GM23248 (cell line): ENCODE measurements around the gene COL10A1. TPM values are rescaled to one million over a fixed set of nuclear protein-coding genes. Genes with fewer than 3 reads are reported as not detected.
"Not testable (repeated sequence)": the region's sequence is repeated elsewhere in the genome, so short reads cannot be mapped to it uniquely, and the experiment has no call there.

Experiments used
- DNase-seq: peaks from one replicate; pipeline ENCODE4 v3.0.0-alpha.2; 2015
- H2AFZ ChIP-seq: fragments of 200-600 bp; sonication (generic); 2 replicates; pipeline ENCODE4 v1.6.1; 2016; ENCODE audit warnings: antibody characterized with exemption
- H3F3A ChIP-seq: fragments of 200-600 bp; sonication (generic); 2 replicates; pipeline ENCODE4 v1.6.1; 2016; ENCODE audit warnings: mild to moderate bottlenecking, antibody characterized with exemption, mixed run types; ENCODE audit not compliant: insufficient read depth
- H3K27ac ChIP-seq: fragments of 200-600 bp; sonication (generic); 2 replicates; pipeline ENCODE4 v1.5.1; 2016; ENCODE audit warnings: mild to moderate bottlenecking
- H3K27me3 ChIP-seq: fragments of 200-600 bp; sonication (generic); replicated peaks from 2 replicates; pipeline ENCODE4 v1.6.1; 2016; ENCODE audit warnings: mild to moderate bottlenecking; ENCODE audit not compliant: insufficient read depth
- H3K36me3 ChIP-seq: fragments of 200-600 bp; sonication (generic); 2 replicates; pipeline ENCODE4 v1.6.1; 2016; ENCODE audit warnings: low read depth, mild to moderate bottlenecking
- H3K4me1 ChIP-seq: fragments of 200-600 bp; sonication (generic); 2 replicates; pipeline ENCODE4 v1.6.1; 2016; ENCODE audit warnings: mild to moderate bottlenecking; ENCODE audit not compliant: insufficient read depth
- H3K4me2 ChIP-seq: fragments of 200-600 bp; sonication (generic); one replicate; pipeline ENCODE4 v1.6.1; 2016; ENCODE audit warnings: mild to moderate bottlenecking; ENCODE audit not compliant: unreplicated experiment
- H3K4me3 ChIP-seq: fragments of 200-600 bp; sonication (generic); 2 replicates; pipeline ENCODE4 v1.5.1; 2016; ENCODE audit warnings: mild to moderate bottlenecking
- H3K79me2 ChIP-seq: fragments of 200-600 bp; sonication (generic); 2 replicates; pipeline ENCODE4 v1.6.1; 2016; ENCODE audit warnings: mild to moderate bottlenecking; ENCODE audit not compliant: insufficient read depth
- H3K9ac ChIP-seq: fragments of 200-600 bp; sonication (generic); 2 replicates; pipeline ENCODE4 v1.6.1; 2016; ENCODE audit warnings: mild to moderate bottlenecking
- H3K9me2 ChIP-seq: fragments of 200-600 bp; sonication (generic); 2 replicates; pipeline ENCODE4 v1.6.1; 2016; ENCODE audit warnings: mixed run types, mild to moderate bottlenecking, moderate library complexity; ENCODE audit not compliant: insufficient read depth
- H3K9me3 ChIP-seq: fragments of 200-600 bp; sonication (generic); one replicate; pipeline ENCODE4 v1.6.1; 2017; ENCODE audit warnings: low read depth
- H4K20me1 ChIP-seq: fragments of 200-600 bp; sonication (generic); 2 replicates; pipeline ENCODE4 v1.6.0; 2016; ENCODE audit not compliant: insufficient read depth
- EZH2 ChIP-seq: fragments of 200-600 bp; sonication (generic); IDR thresholded peaks from 2 replicates; pipeline ENCODE4 v1.6.1; 2018; ENCODE audit warnings: antibody characterized with exemption, mild to moderate bottlenecking; ENCODE audit not compliant: insufficient read depth, poor library complexity, severe bottlenecking
- EZH2phosphoT487 ChIP-seq: fragments of 200-600 bp; sonication (generic); IDR thresholded peaks from 2 replicates; pipeline ENCODE4 v1.6.1; 2018; ENCODE audit warnings: antibody characterized with exemption, moderate library complexity, mild to moderate bottlenecking, low read depth; ENCODE audit not compliant: insufficient read depth
- WGBS, 2 experiments: methylation state at CpG; one replicate each; pipeline ENCODE4 v1.1.6; 2015 to 2017; ENCODE audit warnings: low lambda C conversion rate in 2 of 2, low coverage in 1 of 2; ENCODE audit errors: missing lambda C conversion rate in 2 of 2; 5-methylcytosine and 5-hydroxymethylcytosine counted together
- in situ Hi-C: fragments of 300-500 bp; cut with MboI; formaldehyde crosslinking; loops from 2 replicates; pipeline ENCODE4 v1.15.0; 2020
- polyA plus RNA-seq: library from polyadenylated mRNA; unstranded; fragments of >200 nt; fragmentation: Nextera tagmentation; extraction: Ambion mirVana; gene quantifications from 2 replicates; pipeline ENCODE4 v1.2.1, GENCODE V29; 2016
- total RNA-seq: library from RNA; depleted of rRNA; stranded (reverse); fragments of >200 nt; shearing (Covaris generic); gene quantifications from 2 replicates; pipeline ENCODE4 v1.2.3, GENCODE V29; 2014

COL10A1 gene
- total and polyA plus RNA-seq, 2 experiments from 2014 or later: 0.95 to 1.7 TPM

- Histone ChIP-seq H3F3A (peaks cover 14% of the 10 kb centered on the region; the same call in 1 of the 2 replicates), H3K4me3 (no peak overlapping the region), H3K27me3 (no peaks in the 10 kb centered on the region), H3K4me2 (no peak overlapping the region), H3K9me3 (no peaks in the 10 kb centered on the region), H4K20me1 (no peaks in the 10 kb centered on the region), H2AFZ (no peak overlapping the region), H3K9ac (no peak overlapping the region), H3K9me2 (no peaks in the 10 kb centered on the region), H3K27ac (no peak overlapping the region), H3K4me1 (0 out of 2 replicates have a peak, but pooled peaks cover 5% of the 10 kb centered on the region), H3K36me3 (no peaks in the 10 kb centered on the region), H3K79me2 (no peaks in the 10 kb centered on the region)
- TF ChIP-seq EZH2phosphoT487 (no peak), EZH2 (no peak)
- DNase-seq: peak; percentile 57
- in situ Hi-C loops: loop anchor here (10.0 kb wide), 1 partner anchor 82 kb away; no protein-coding TSS in a partner anchor
- WGBS, 2 experiments: 20 to 34% methylated on average over 2 of the region's 2 CpGs
Observed at GRCh38 chr6:116096979-116097816, 28.7 kb downstream of the COL10A1 start.

DNA sequence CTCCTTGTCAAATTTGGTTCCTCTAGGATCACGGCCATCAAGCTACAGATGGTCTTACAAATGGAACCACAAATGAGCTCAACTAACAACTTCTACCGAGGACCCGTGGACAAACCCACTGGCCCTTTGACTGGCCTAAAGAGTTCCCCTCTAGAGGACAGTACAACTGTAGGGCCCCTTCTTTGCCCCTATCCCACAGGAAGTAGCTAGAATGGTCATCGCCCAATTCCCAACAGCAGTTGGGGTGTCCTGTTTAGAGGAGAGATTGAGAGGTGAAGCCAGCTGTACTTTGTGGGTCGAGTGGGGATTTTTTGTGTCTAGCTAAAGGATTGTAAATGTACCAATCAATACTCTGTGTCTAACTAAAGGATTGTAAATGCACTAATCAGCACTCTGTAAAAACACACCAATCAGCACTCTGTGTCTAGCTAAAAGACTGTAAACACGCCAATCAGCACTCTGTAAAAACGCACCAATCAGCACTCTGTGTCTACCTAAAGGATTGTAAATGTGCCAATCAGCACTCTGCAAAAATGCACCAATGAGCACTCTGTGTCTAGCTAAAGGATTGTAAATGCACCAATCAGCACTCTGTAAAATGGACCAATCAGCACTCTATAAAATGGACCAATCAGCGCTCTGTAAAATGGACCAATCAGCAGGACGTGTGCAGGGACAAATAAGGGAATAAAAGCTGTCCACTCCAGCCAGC is 29.7 kb downstream of the COL10A1 start:
- not testable (repeated sequence) for H3K27me3 ChIP-seq, H3K4me3 ChIP-seq, H3K36me3 ChIP-seq, H3K9ac ChIP-seq, DNase-seq, H3K9me3 ChIP-seq, H3K27ac ChIP-seq, H3K4me1 ChIP-seq, H3F3A ChIP-seq, H4K20me1 ChIP-seq, H3K4me2 ChIP-seq, H2AFZ ChIP-seq, H3K9me2 ChIP-seq, H3K79me2 ChIP-seq
- WGBS, 2 experiments: 55 to 59% methylated on average over 9 of the region's 9 CpGs
- in situ Hi-C loops: loop anchor here (10.0 kb wide), 1 partner anchor 81 kb away; no protein-coding TSS in a partner anchor

- Histone ChIP-seq H2AFZ (no peak overlapping the region), H3K27me3 (no peaks in the 10 kb centered on the region), H3K9me2 (no peaks in the 10 kb centered on the region), H3K79me2 (no peaks in the 10 kb centered on the region), H3K4me3 (no peak overlapping the region), H3F3A (no peaks in the 10 kb centered on the region), H3K36me3 (no peaks in the 10 kb centered on the region), H3K9ac (no peak overlapping the region), H3K27ac (no peak overlapping the region), H3K4me1 (no peaks in the 10 kb centered on the region), H4K20me1 (no peaks in the 10 kb centered on the region), H3K4me2 (no peak overlapping the region), H3K9me3 (no peaks in the 10 kb centered on the region)
- DNase-seq: no peak
- no peak for TF ChIP-seq EZH2
- no peak for TF ChIP-seq EZH2phosphoT487
- in situ Hi-C loops: loop anchor here (10.0 kb wide), 1 partner anchor 79 kb away; no protein-coding TSS in a partner anchor
- WGBS, 2 experiments: 86 to 96% methylated on average over 7 of the region's 7 CpGs
Observed at GRCh38 chr6:116094041-116094440, 31.9 kb downstream of the COL10A1 start.

- Histone ChIP-seq H3K4me3 (no peak overlapping the region), H3K9ac (no peak overlapping the region), H3K27me3 (no peaks in the 10 kb centered on the region), H2AFZ (no peak overlapping the region), H4K20me1 (no peaks in the 10 kb centered on the region), H3K9me2 (no peaks in the 10 kb centered on the region), H3K9me3 (no peaks in the 10 kb centered on the region), H3K79me2 (no peaks in the 10 kb centered on the region), H3F3A (no peaks in the 10 kb centered on the region), H3K27ac (no peak overlapping the region), H3K36me3 (no peaks in the 10 kb centered on the region), H3K4me2 (no peak overlapping the region), H3K4me1 (peaks cover 10% of the 10 kb centered on the region)
- 94 to 98% methylated on average over 2 of the region's 2 CpGs for WGBS, 2 experiments
- DNase-seq: no peak
- no peak for TF ChIP-seq EZH2phosphoT487
- TF ChIP-seq EZH2: no peak
- in situ Hi-C loops: loop anchor here (10.0 kb wide), 1 partner anchor 75 kb away; no protein-coding TSS in a partner anchor
Observed at GRCh38 chr6:116090251-116090650, 35.7 kb downstream of the COL10A1 start.
